Nephron (organoid): ENCODE measurements around the gene GLYR1.

Experiments used
- H3K27ac Mint-ChIP-seq, 3 experiments: 2 replicates each; pipeline ENCODE4 v1.8.0; 2020; ENCODE audit warnings: mixed read lengths in 3 of 3, mild to moderate bottlenecking in 2 of 3, moderate library complexity in 1 of 3
- H3K27me3 Mint-ChIP-seq: 2 replicates; pipeline ENCODE4 v1.8.0; 2021; ENCODE audit warnings: low read depth, mild to moderate bottlenecking, moderate library complexity, mixed read lengths
- H3K36me3 Mint-ChIP-seq: 2 replicates; pipeline ENCODE4 v1.8.0; 2020; ENCODE audit warnings: low read depth, mixed read lengths
- H3K4me1 Mint-ChIP-seq: 2 replicates; pipeline ENCODE4 v1.8.0; 2020; ENCODE audit warnings: mixed read lengths
- H3K4me3 Mint-ChIP-seq, 3 experiments: 2 replicates each; pipeline ENCODE4 v1.8.0; 2020; ENCODE audit warnings: mild to moderate bottlenecking in 3 of 3, mixed read lengths in 3 of 3, moderate library complexity in 2 of 3
- H3K9me3 Mint-ChIP-seq: 2 replicates; pipeline ENCODE4 v1.8.0; 2020; ENCODE audit warnings: mixed read lengths
- CTCF ChIP-seq, 3 experiments: fragments of 200-600 bp; sonication (generic); IDR thresholded peaks; one replicate each; pipeline ENCODE4 v1.5.0; 2021; ENCODE audit warnings: antibody characterized with exemption in 3 of 3; ENCODE audit not compliant: unreplicated experiment in 3 of 3

The GLYR1 gene

GRCh38 chr16:4832698-4833343 is 14.3 kb downstream of the GLYR1 start:
- no peaks in the 10 kb centered on the region for H3K4me1 Mint-ChIP-seq

GRCh38 chr16:4831616-4832015 is 15.5 kb downstream of the GLYR1 start:
- no peak for TF ChIP-seq CTCF (IDR thresholded peaks at IDR 0.05; ENCODE audit: unreplicated experiment in 3 of 3)
- H3K27ac Mint-ChIP-seq: no peak overlapping the region
- H3K4me3 Mint-ChIP-seq: no peak overlapping the region
- H3K36me3 Mint-ChIP-seq: peaks cover 50% of the 10 kb centered on the region
- H3K9me3 Mint-ChIP-seq: no peaks in the 10 kb centered on the region
- no peaks in the 10 kb centered on the region for H3K27me3 Mint-ChIP-seq
- no peaks in the 10 kb centered on the region for H3K4me1 Mint-ChIP-seq

More at GRCh38 chr16:4832698-4833343, 14.3 kb downstream of the GLYR1 start:
- Mint-ChIP-seq H3K4me3 (no peak overlapping the region), H3K27me3 (no peaks in the 10 kb centered on the region), H3K9me3 (no peaks in the 10 kb centered on the region), H3K36me3 (peaks cover 51% of the 10 kb centered on the region), H3K27ac (no peak overlapping the region)
- TF ChIP-seq CTCF (IDR thresholded peaks at IDR 0.05; ENCODE audit: unreplicated experiment in 3 of 3): no peak

GRCh38 chr16:4830408-4830807 is 16.7 kb downstream of the GLYR1 start:
- Mint-ChIP-seq H3K4me3 (peak overlapping the region in 1 of 3 experiments; percentile 33), H3K27me3 (no peaks in the 10 kb centered on the region), H3K27ac (no peak overlapping the region), H3K9me3 (no peaks in the 10 kb centered on the region), H3K36me3 (peaks cover 49% of the 10 kb centered on the region), H3K4me1 (no peaks in the 10 kb centered on the region)
- no peak for TF ChIP-seq CTCF (IDR thresholded peaks at IDR 0.05; ENCODE audit: unreplicated experiment in 3 of 3)

GRCh38 chr16:4828567-4829321 is 18.3 kb downstream of the GLYR1 start:
- no peaks in the 10 kb centered on the region for H3K4me1 Mint-ChIP-seq
- no peak overlapping the region for H3K4me3 Mint-ChIP-seq
- H3K27ac Mint-ChIP-seq: no peak overlapping the region
- peaks cover 62% of the 10 kb centered on the region for H3K36me3 Mint-ChIP-seq
- no peaks in the 10 kb centered on the region for H3K27me3 Mint-ChIP-seq
- no peaks in the 10 kb centered on the region for H3K9me3 Mint-ChIP-seq
- TF ChIP-seq CTCF (IDR thresholded peaks at IDR 0.05; ENCODE audit: unreplicated experiment in 3 of 3): no peak

GRCh38 chr16:4826980-4827379 is 20.1 kb downstream of the GLYR1 start:
- Mint-ChIP-seq H3K4me3 (no peak overlapping the region), H3K4me1 (no peaks in the 10 kb centered on the region), H3K9me3 (no peaks in the 10 kb centered on the region), H3K36me3 (peaks cover 61% of the 10 kb centered on the region), H3K27me3 (no peaks in the 10 kb centered on the region), H3K27ac (no peak overlapping the region)
- no peak for TF ChIP-seq CTCF (IDR thresholded peaks at IDR 0.05; ENCODE audit: unreplicated experiment in 3 of 3)
